Thyroid gland (tissue), 4 donors: ENCODE data around the gene FOXO1. TPM values are rescaled to one million over a fixed set of nuclear protein-coding genes. Genes with fewer than 3 reads are reported as not detected.

Experiments
- DNase-seq, 2 donors: peaks; one replicate each; pipeline ENCODE4 v3.0.0-alpha.2; 2019
- H3K27ac ChIP-seq, 3 donors: fragments of 200-600 bp; sonication (generic); 1 replicate in 2 of 3; 2 replicates in 1 of 3; pipeline ENCODE4 v1.5.1; 2016 to 2019; ENCODE audit warnings: mild to moderate bottlenecking in 1 of 3, moderate library complexity in 1 of 3
- H3K27me3 ChIP-seq: fragments of 200-600 bp; sonication (generic); one replicate; pipeline ENCODE4 v1.5.1; 2019
- H3K36me3 ChIP-seq, 2 donors: fragments of 200-600 bp; sonication (generic); one replicate each; pipeline ENCODE4 v1.5.1; 2016 to 2019
- H3K4me1 ChIP-seq, 2 donors: fragments of 200-600 bp; sonication (generic); one replicate each; pipeline ENCODE4 v1.5.1; 2017 to 2019
- H3K4me3 ChIP-seq, 3 donors: fragments of 200-600 bp; sonication (generic); replicated peaks in 1 of 3; 1 replicate in 2 of 3; 2 replicates in 1 of 3; pipeline ENCODE4 v1.5.1; 2016; ENCODE audit warnings: mild to moderate bottlenecking in 1 of 3
- H3K9me3 ChIP-seq: fragments of 200-600 bp; sonication (generic); one replicate; pipeline ENCODE4 v1.5.1; 2017
- CTCF ChIP-seq, 6 experiments: fragments of 200-600 bp in 3 of 6; fragments of 450-650 bp in 3 of 6; sonication (generic) in 3 of 6; IDR thresholded peaks; one replicate each; pipeline ENCODE4 v1.5.1; 2016 to 2019; ENCODE audit warnings: antibody characterized with exemption in 6 of 6, mild to moderate bottlenecking in 2 of 6, inconsistent platforms in 1 of 6, moderate library complexity in 1 of 6
- POLR2A ChIP-seq, 2 donors: fragments of 450-650 bp; IDR thresholded peaks; one replicate each; pipeline ENCODE4 v1.6.1; 2017; ENCODE audit warnings: antibody characterized with exemption in 2 of 2, mild to moderate bottlenecking in 2 of 2, moderate library complexity in 1 of 2
- WGBS, 2 donors: methylation state at CpG; one replicate each; pipeline ENCODE4 v1.1.5; 2017; 5-methylcytosine and 5-hydroxymethylcytosine counted together
- intact Hi-C: fragments of 100-400 bp; cut with DNase I; formaldehyde crosslinking; loops from one replicate; pipeline ENCODE4 v1.15.1; 2023
- total RNA-seq, 4 donors: library from RNA; depleted of rRNA; stranded (reverse); fragments of >200 nt; gene quantifications; one replicate each; pipeline ENCODE4 v1.2.3, GENCODE V29; 2016

The FOXO1 gene
- total RNA-seq, 4 donors from 2014 or later: 65.2 to 92.9 (median 70.0) TPM

DNA sequence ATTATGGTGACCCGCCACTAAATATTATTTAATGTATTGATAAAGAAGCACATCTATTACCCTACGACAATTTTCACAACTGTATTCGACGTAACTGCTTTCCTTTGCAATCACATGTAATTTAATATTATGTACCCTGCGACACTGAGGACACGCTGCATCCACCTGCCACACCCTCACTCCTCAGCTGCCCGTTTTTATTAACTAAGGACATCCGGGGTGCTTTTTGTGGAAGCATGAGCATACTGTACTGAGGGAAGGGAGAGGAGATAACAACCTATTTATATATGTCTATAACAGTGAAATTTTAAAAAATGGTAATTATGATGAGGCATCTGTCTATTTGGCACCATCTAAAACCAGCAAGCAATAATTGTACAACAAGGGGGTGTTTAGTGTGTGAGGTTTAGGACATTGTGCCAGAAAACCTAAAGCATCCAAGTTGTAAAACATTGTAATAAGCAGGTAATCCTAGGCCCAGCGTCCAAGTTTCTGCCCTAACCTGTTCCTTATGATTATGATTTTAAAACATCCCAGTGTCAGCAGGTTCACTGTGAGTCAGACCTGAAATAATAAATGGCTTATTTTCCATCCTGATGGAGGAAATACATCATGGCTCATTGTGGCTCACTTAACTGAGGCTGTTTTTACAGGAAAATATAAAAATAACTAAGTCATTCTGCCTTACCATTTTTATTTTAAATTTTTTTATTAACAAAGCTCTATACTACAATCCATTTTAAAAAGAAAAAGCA, 56.3 kb downstream of the FOXO1 start:
- 87 to 89% methylated on average over 9 of the region's 9 CpGs for WGBS, 2 donors
- TF ChIP-seq CTCF (IDR thresholded peaks at IDR 0.05) (no peak), POLR2A (IDR thresholded peaks at IDR 0.05) (no peak)
- no peak for DNase-seq
- Histone ChIP-seq H3K4me1 (peaks cover 19 to 40% of the 10 kb centered on the region in 2 donors), H3K4me3 (no peak overlapping the region), H3K36me3 (no peaks in the 10 kb centered on the region), H3K27ac (no peak overlapping the region), H3K9me3 (no peaks in the 10 kb centered on the region), H3K27me3 (no peaks in the 10 kb centered on the region)
- intact Hi-C loops: no loop called here

DNA sequence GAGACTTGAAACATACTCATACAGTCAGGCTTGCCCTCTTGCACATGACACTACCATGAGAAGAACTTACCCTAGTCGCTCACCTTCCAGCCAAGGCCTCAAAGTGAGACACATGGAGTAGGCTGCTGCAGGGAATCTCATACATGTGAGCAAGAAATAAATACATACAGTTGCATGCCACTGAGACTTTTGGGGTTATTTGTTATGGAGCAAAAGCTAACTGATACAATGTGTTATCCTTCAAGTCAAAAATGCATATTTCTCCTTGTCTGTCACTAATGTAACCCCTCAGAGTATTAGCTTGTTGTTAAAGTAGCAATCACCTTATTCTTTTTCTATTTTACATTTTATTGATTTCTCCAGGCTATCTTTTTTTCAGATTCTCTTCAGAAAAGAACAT, 58.1 kb downstream of the FOXO1 start:
- H3K4me3 ChIP-seq: no peak overlapping the region
- H3K36me3 ChIP-seq: no peaks in the 10 kb centered on the region
- TF ChIP-seq CTCF (IDR thresholded peaks at IDR 0.05) (no peak), POLR2A (IDR thresholded peaks at IDR 0.05) (no peak)
- intact Hi-C loops: no loop called here
- H3K9me3 ChIP-seq: no peaks in the 10 kb centered on the region
- 100% methylated on average over 1 of the region's 1 CpG for WGBS, 2 donors
- H3K27me3 ChIP-seq: no peaks in the 10 kb centered on the region
- DNase-seq: no peak
- H3K4me1 ChIP-seq: peaks cover 2 to 21% of the 10 kb centered on the region in 2 donors
- H3K27ac ChIP-seq: no peak overlapping the region

- no peak overlapping the region for H3K27ac ChIP-seq
- TF ChIP-seq CTCF (IDR thresholded peaks at IDR 0.05) (no peak), POLR2A (IDR thresholded peaks at IDR 0.05) (no peak)
- H3K36me3 ChIP-seq: no peaks in the 10 kb centered on the region
- H3K9me3 ChIP-seq: no peaks in the 10 kb centered on the region
- no peak for DNase-seq
- no peaks in the 10 kb centered on the region for H3K27me3 ChIP-seq
- H3K4me3 ChIP-seq: no peak overlapping the region
- 90 to 94% methylated on average over 5 of the region's 5 CpGs for WGBS, 2 donors
- peaks cover under 1 to 4% of the 10 kb centered on the region in 2 donors for H3K4me1 ChIP-seq
- intact Hi-C loops: no loop called here
These were observed 60.9 kb downstream of the FOXO1 start for GRCh38 chr13:40605573-40605972.

DNA sequence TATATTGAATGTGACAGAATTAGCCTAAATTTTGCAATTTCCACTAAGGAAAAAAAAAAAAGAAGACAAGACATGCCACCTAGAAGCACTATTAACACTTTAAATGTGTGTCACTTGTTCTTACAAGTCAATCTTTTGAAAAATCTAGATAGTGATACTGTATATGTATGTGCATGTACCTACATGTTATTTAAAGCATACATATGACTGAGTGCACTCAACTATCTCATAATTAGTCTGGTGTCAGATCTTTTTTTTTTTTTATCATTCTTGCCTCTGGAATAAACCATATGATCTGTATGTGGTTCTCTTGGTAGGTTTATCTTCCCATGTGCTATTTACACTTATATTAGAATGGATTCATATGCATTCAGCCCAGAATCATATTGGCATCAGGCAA, 62.3 kb downstream of the FOXO1 start:
- Histone ChIP-seq H3K27ac (no peak overlapping the region), H3K27me3 (no peaks in the 10 kb centered on the region), H3K4me3 (no peak overlapping the region), H3K36me3 (no peaks in the 10 kb centered on the region), H3K9me3 (no peaks in the 10 kb centered on the region), H3K4me1 (peaks cover 7 to 8% of the 10 kb centered on the region in 2 donors)
- no peak for TF ChIP-seq CTCF (IDR thresholded peaks at IDR 0.05)
- no peak for TF ChIP-seq POLR2A (IDR thresholded peaks at IDR 0.05)
- intact Hi-C loops: no loop called here
- DNase-seq: no peak

DNA sequence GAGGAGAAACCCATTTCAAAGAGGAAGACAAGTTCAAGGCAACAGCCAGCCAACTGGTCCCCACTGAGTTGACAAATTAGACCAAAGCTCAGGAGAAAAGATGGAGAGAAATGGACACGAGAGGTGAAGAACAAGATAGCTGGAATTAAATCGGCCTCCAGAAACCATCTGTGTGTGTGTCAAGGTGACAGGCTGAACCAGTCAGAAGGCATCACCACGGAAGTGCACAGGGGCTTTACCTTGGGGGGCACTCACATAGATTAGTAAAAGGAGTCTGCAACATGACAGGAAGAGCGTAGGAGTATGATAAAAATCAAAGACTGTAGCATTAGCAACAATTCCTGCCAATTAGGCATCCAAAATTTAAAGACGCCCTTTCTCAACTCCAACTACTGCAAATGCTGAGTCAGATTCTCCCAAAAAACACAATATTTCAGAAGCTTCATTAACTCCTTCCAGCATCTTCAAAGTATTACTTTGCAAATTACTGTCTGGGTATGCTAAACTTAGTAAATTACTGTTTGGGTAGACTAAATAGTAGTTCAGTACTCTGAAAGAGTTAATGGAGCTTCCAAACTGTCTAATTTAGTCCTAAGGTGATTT, 66.2 kb downstream of the FOXO1 start:
- H3K27ac ChIP-seq: no peak overlapping the region
- 90 to 94% methylated on average over 5 of the region's 5 CpGs for WGBS, 2 donors

More for the DNA sequence above, 66.2 kb downstream of the FOXO1 start:
- DNase-seq: no peak
- intact Hi-C loops: no loop called here
- Histone ChIP-seq H3K4me3 (no peak overlapping the region), H3K4me1 (peaks cover 36 to 40% of the 10 kb centered on the region in 2 donors), H3K36me3 (no peaks in the 10 kb centered on the region), H3K27me3 (no peaks in the 10 kb centered on the region), H3K9me3 (no peaks in the 10 kb centered on the region)
- TF ChIP-seq POLR2A (IDR thresholded peaks at IDR 0.05): no peak
- TF ChIP-seq CTCF (IDR thresholded peaks at IDR 0.05): no peak
